MCF 10A (cell line): Measurements from ENCODE around the gene SELENOP. TPM values are rescaled to one million over a fixed set of nuclear protein-coding genes. Genes with fewer than 3 reads are reported as not detected.

Experiments
- Bru-seq: library from RNA; stranded (reverse); fragments of 400-500 nt; gene quantifications from one replicate; lab custom pipeline; 2021; lab: Mats Ljungman, UMichigan
- BruChase-seq, 2 experiments: library from RNA; stranded (reverse); fragments of 400-500 nt; gene quantifications; one replicate each; lab custom pipeline; 2021; lab: Mats Ljungman, UMichigan
- BruUV-seq: library from RNA; stranded (reverse); fragments of 400-500 nt; replicated peaks from 2 replicates; lab custom pipeline; 2021; lab: Mats Ljungman, UMichigan
- CTCF ChIA-PET: fragments of 300-600 bp; sonication (Branson Sonifier 250); formaldehyde crosslinking; extraction: SDS; loops from one replicate; lab custom pipeline; 2021; ENCODE audit warnings: antibody characterized with exemption, inconsistent platforms; lab: Yijun Ruan, JAX
- POLR2A ChIA-PET: fragments of 300-600, 350-650 bp; sonication (Branson Sonifier 250); formaldehyde crosslinking; extraction: SDS; loops from one replicate; lab custom pipeline; 2020; ENCODE audit warnings: antibody characterized with exemption, inconsistent platforms; lab: Yijun Ruan, JAX
- DNase-seq: peaks from one replicate; pipeline ENCODE4 v3.0.0-alpha.2; 2018; ENCODE audit not compliant: unreplicated experiment
- H3K27ac Mint-ChIP-seq: one replicate; pipeline ENCODE4 v1.8.0; 2022; ENCODE audit warnings: mild to moderate bottlenecking, low read depth, mixed read lengths; ENCODE audit not compliant: unreplicated experiment
- H3K27me3 Mint-ChIP-seq: one replicate; pipeline ENCODE4 v1.8.0; 2022; ENCODE audit warnings: mixed read lengths; ENCODE audit not compliant: insufficient read depth, unreplicated experiment
- H3K36me3 Mint-ChIP-seq: one replicate; pipeline ENCODE4 v1.8.0; 2022; ENCODE audit warnings: mild to moderate bottlenecking, moderate library complexity, mixed read lengths; ENCODE audit not compliant: insufficient read depth, unreplicated experiment
- H3K4me1 Mint-ChIP-seq: one replicate; pipeline ENCODE4 v1.8.0; 2022; ENCODE audit warnings: mixed read lengths; ENCODE audit not compliant: insufficient read depth, unreplicated experiment
- H3K4me3 Mint-ChIP-seq: one replicate; pipeline ENCODE4 v1.8.0; 2022; ENCODE audit warnings: mild to moderate bottlenecking, moderate library complexity, mixed read lengths; ENCODE audit not compliant: unreplicated experiment
- H3K9me3 Mint-ChIP-seq: one replicate; pipeline ENCODE4 v1.8.0; 2022; ENCODE audit warnings: mixed read lengths; ENCODE audit not compliant: unreplicated experiment
- CTCF ChIP-seq: fragments of 200-600 bp; IDR thresholded peaks from one replicate; pipeline ENCODE4 v1.8.0; 2022; ENCODE audit warnings: antibody characterized with exemption, mild to moderate bottlenecking; ENCODE audit not compliant: unreplicated experiment
- intact Hi-C: fragments of 100-400 bp; cut with micrococcal nuclease; formaldehyde crosslinking; loops from 2 replicates; pipeline ENCODE4 v1.14.1; 2022
- long read RNA-seq: library from polyadenylated mRNA; stranded (forward); transcript quantifications from one replicate; pipeline ENCODE4 v2.0.0, GENCODE V29; 2022
- total RNA-seq: library from RNA; stranded (reverse); gene quantifications from 2 replicates; pipeline ENCODE4 v1.2.3, GENCODE V29; 2022

The SELENOP gene
- 5.8 and 8.3 TPM in 2 replicates for total RNA-seq
- percentile 35 among the genes with signal in this experiment for Bru-seq, nascent RNA
- percentile 47 among the genes with signal in this experiment for BruChase-seq, experiment 1, labeled RNA remaining after a 6-hour chase
- BruChase-seq, experiment 2, labeled RNA remaining after a 2-hour chase, result percentile 34 among the genes with signal in this experiment
- long read RNA-seq, transcript SELENOP-214 (5 exons, 2,243 nt), result major isoform, 10 of 10 reads
- long read RNA-seq, partial matches to known transcripts, result 0 of 10 reads
- long read RNA-seq, other reads (novel, unspliced or antisense), result 0 of 10 reads

- H3K36me3 Mint-ChIP-seq, result peaks cover 11% of the 10 kb centered on the region
- peak within 1 kb of the TSS; percentile 86 for H3K27ac Mint-ChIP-seq
- H3K4me1 Mint-ChIP-seq, result peaks cover 18% of the 10 kb centered on the region
- BruUV-seq, result no TSS peak
- peak within 1 kb of the TSS; percentile 83 for H3K4me3 Mint-ChIP-seq
- ChIA-PET CTCF (interaction anchor here (0.5 to 3.5 kb wide), 6 partner anchors 8 to 390 kb away, joined by 3 to 29 read pairs (median 4); no protein-coding TSS in a partner anchor), POLR2A (interaction anchor here (0.6 to 5.5 kb wide), 35 partner anchors 9 to 908 kb away, joined by 3 to 61 read pairs (median 4); partner anchors contain the start of gene FBXO4)
- no peaks in the 10 kb centered on the region for H3K27me3 Mint-ChIP-seq
- no peaks in the 10 kb centered on the region for H3K9me3 Mint-ChIP-seq
- intact Hi-C loops, result no loop called here
- DNase-seq, result peak; percentile 66
- TF ChIP-seq CTCF, result no peak
Observed at GRCh38 chr5:42811591-42812446, at the start of gene SELENOP. Gene SELENOP (minus strand): TSS chr5:42811892. CDS start chr5:42808353, 3,539 bp downstream.

- Mint-ChIP-seq H3K27ac (peak overlapping the region; percentile 89), H3K27me3 (no peaks in the 10 kb centered on the region), H3K4me1 (peaks cover 13% of the 10 kb centered on the region), H3K36me3 (no peaks in the 10 kb centered on the region), H3K9me3 (peaks cover under 1% of the 10 kb centered on the region), H3K4me3 (no peak overlapping the region)
- no peak for DNase-seq
- intact Hi-C loops, result no loop called here
- ChIA-PET CTCF (interaction anchor here (0.7 to 1.4 kb wide), 7 partner anchors 11 to 542 kb away, joined by 3 to 6 read pairs (median 4); no protein-coding TSS in a partner anchor), POLR2A (interaction anchor here (0.7 to 4.9 kb wide), 8 partner anchors 11 to 570 kb away, joined by 3 to 30 read pairs (median 10); partner anchors contain the start of gene SELENOP)
- BruUV-seq, result no TSS peak
- TF ChIP-seq CTCF, result no peak
Observed at GRCh38 chr5:42858687-42859086, 47.0 kb upstream of the SELENOP start.

- TF ChIP-seq CTCF, result no peak
- peaks cover 13% of the 10 kb centered on the region for H3K4me1 Mint-ChIP-seq
- no peaks in the 10 kb centered on the region for H3K9me3 Mint-ChIP-seq
- peak overlapping the region; percentile 89 for H3K27ac Mint-ChIP-seq
- peak overlapping the region; percentile 21 for H3K4me3 Mint-ChIP-seq
- no peaks in the 10 kb centered on the region for H3K27me3 Mint-ChIP-seq
- intact Hi-C loops, result no loop called here
- no TSS peak for BruUV-seq
- CTCF ChIA-PET, result interaction anchor here (0.6 to 1.4 kb wide), 9 partner anchors 12 to 542 kb away, joined by 3 to 6 read pairs (median 3); no protein-coding TSS in a partner anchor
- no peaks in the 10 kb centered on the region for H3K36me3 Mint-ChIP-seq
- DNase-seq, result peak; percentile 24
- POLR2A ChIA-PET, result interaction anchor here (0.7 to 4.9 kb wide), 8 partner anchors 11 to 571 kb away, joined by 3 to 30 read pairs (median 10); partner anchors contain the start of gene SELENOP
Observed at GRCh38 chr5:42858031-42858643, 46.4 kb upstream of the SELENOP start.
